ENCODE data around the gene PLPP4. TPM values are rescaled to one million over a fixed set of nuclear protein-coding genes. Genes with fewer than 3 reads are reported as not detected.

Gene PLPP4
- total RNA-seq, 1 donor from 2014 or later, result 7.4 TPM

DNA sequence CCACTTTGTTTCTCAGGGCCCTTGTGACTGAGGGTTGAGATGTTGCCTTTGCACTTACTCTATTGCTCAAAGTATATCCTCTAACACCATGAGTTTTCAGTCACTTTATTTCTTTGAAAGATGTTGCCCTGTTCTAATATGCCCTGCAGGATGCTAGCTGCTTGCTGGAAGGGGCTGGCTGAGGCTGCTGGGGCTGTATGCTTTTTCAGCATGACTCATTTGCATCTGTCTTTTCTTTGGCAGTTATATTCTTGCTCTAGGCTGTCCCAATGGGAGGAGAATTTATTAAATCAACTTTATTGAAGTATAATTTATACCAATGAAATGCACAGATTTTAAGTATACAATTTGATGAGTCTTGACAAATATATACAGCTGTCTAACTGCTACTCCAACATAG, 157.7 kb downstream of the PLPP4 start:
- no peak overlapping the region for H3K4me3 Mint-ChIP-seq
- TF ChIP-seq, protein P1, sequence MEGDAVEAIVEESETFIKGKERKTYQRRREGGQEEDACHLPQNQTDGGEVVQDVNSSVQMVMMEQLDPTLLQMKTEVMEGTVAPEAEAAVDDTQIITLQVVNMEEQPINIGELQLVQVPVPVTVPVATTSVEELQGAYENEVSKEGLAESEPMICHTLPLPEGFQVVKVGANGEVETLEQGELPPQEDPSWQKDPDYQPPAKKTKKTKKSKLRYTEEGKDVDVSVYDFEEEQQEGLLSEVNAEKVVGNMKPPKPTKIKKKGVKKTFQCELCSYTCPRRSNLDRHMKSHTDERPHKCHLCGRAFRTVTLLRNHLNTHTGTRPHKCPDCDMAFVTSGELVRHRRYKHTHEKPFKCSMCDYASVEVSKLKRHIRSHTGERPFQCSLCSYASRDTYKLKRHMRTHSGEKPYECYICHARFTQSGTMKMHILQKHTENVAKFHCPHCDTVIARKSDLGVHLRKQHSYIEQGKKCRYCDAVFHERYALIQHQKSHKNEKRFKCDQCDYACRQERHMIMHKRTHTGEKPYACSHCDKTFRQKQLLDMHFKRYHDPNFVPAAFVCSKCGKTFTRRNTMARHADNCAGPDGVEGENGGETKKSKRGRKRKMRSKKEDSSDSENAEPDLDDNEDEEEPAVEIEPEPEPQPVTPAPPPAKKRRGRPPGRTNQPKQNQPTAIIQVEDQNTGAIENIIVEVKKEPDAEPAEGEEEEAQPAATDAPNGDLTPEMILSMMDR (IDR thresholded peaks at IDR 0.05; ENCODE audit: unreplicated experiment), result no peak

DNA sequence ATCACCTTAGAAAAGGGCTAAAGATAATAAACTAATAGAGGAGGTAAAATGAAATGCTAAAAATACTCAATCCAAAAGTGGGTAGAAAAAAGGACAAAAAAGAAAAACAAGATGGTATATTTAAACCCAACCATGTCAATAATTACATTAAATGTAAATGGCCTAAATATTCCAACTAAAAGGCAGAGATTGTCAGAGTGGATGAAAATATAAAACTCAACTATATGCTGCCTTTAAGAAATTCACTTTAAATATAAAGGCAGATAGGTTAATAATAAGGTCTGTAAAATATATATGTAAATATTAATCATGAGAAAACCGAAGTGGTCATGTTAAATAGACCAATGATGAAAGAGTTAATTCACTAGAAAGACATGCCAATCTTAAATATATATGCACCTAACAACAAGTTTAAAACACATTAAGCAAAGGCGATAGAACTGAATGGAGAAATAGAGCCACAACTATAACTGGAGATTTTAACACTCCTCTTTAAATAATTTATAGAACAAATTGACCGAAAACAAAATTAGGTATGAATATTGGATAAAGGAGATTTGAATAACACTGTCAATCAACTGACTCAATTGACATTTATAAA, 159.4 kb downstream of the PLPP4 start:
- H3K27ac Mint-ChIP-seq, result no peak overlapping the region

More for the DNA sequence above, 157.7 kb downstream of the PLPP4 start:
- no peak for DNase-seq (ENCODE audit: low spot score in 2 of 2, unreplicated experiment in 2 of 2)
- Mint-ChIP-seq H3K27me3 (ENCODE audit: low read depth) (peaks cover 38% of the 10 kb centered on the region), H3K4me1 (no peaks in the 10 kb centered on the region), H3K27ac (no peak overlapping the region), H3K36me3 (no peaks in the 10 kb centered on the region), H3K9me3 (peaks cover 23% of the 10 kb centered on the region)

DNA sequence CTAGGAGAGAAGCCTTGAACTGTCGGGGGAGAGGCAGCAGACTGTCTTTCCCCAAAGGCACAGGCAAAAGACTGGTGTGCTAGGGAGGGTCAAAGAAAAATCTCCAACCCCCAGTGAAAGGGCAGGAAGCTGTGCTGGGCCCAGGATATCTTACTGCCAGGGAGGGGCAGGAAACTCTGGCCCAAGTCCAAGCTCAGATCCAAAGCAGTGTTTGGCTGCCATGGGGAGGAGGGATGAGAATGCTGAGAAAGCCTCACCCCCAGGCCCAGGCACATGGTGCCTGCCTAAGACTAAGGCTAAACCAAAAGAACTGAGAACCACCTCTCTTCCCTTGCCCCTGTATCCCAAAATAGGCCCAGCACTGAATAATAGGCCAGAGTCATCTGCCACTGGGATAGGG, 171.2 kb downstream of the PLPP4 start:
- Mint-ChIP-seq H3K27ac (no peak overlapping the region), H3K36me3 (no peaks in the 10 kb centered on the region), H3K4me3 (no peak overlapping the region), H3K9me3 (peaks cover 10% of the 10 kb centered on the region), H3K27me3 (ENCODE audit: low read depth) (peaks cover 45% of the 10 kb centered on the region), H3K4me1 (no peaks in the 10 kb centered on the region)
- no peak for DNase-seq (ENCODE audit: low spot score in 2 of 2, unreplicated experiment in 2 of 2)
- TF ChIP-seq, protein P1 (IDR thresholded peaks at IDR 0.05; ENCODE audit: unreplicated experiment), result no peak

More for the DNA sequence above, 159.4 kb downstream of the PLPP4 start:
- Mint-ChIP-seq H3K4me3 (no peak overlapping the region), H3K9me3 (peaks cover 23% of the 10 kb centered on the region), H3K27me3 (ENCODE audit: low read depth) (peaks cover 32% of the 10 kb centered on the region), H3K4me1 (no peaks in the 10 kb centered on the region), H3K36me3 (no peaks in the 10 kb centered on the region)
- TF ChIP-seq, protein P1 (IDR thresholded peaks at IDR 0.05; ENCODE audit: unreplicated experiment), result no peak
- DNase-seq (ENCODE audit: low spot score in 2 of 2, unreplicated experiment in 2 of 2), result no peak

GRCh38 chr10:120630266-120630665, 173.2 kb downstream of the PLPP4 start:
- DNase-seq (ENCODE audit: low spot score in 2 of 2, unreplicated experiment in 2 of 2), result no peak
- Mint-ChIP-seq H3K4me3 (no peak overlapping the region), H3K27me3 (ENCODE audit: low read depth) (peaks cover 39% of the 10 kb centered on the region), H3K4me1 (no peaks in the 10 kb centered on the region), H3K36me3 (no peaks in the 10 kb centered on the region), H3K9me3 (peaks cover 10% of the 10 kb centered on the region), H3K27ac (no peak overlapping the region)
- TF ChIP-seq, protein P1 (IDR thresholded peaks at IDR 0.05; ENCODE audit: unreplicated experiment), result no peak

GRCh38 chr10:120632047-120632446, 175.0 kb downstream of the PLPP4 start:
- H3K27me3 Mint-ChIP-seq (ENCODE audit: low read depth), result peaks cover 42% of the 10 kb centered on the region
- no peaks in the 10 kb centered on the region for H3K36me3 Mint-ChIP-seq
- DNase-seq (ENCODE audit: low spot score in 2 of 2, unreplicated experiment in 2 of 2), result no peak
- no peak overlapping the region for H3K4me3 Mint-ChIP-seq
- TF ChIP-seq, protein P1 (IDR thresholded peaks at IDR 0.05; ENCODE audit: unreplicated experiment), result no peak
- H3K4me1 Mint-ChIP-seq, result no peaks in the 10 kb centered on the region
- H3K9me3 Mint-ChIP-seq, result peaks cover 10% of the 10 kb centered on the region
- no peak overlapping the region for H3K27ac Mint-ChIP-seq

Measured in mesothelial cell of epicardium (in vitro differentiated cells).